Measurements from ENCODE around the gene CENPH.
"Not testable (repeated sequence)": the region's sequence is repeated elsewhere in the genome, so short reads cannot be mapped to it uniquely, and the experiment has no call there.

CENPH gene

DNA sequence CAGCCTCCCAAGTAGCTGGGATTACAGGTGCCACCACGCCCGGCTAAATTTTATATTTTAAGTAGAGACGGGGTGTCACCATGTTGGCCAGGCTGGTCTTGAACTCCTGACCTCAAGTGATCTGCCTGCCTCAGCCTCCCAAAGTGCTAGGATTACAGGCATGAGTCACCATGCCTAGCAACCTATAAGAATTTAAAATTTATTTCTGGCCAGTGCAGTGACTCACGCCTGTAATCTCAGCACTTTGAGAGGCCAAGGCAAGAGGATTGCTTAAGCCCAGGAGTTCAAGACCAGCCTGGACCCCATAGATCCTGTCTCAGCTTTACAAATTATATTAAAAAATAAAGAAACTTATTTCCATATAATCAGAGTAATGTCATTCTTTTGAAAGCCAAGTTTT, 66.6 kb downstream of the CENPH start:
- DNase-seq = not testable (repeated sequence)

DNA sequence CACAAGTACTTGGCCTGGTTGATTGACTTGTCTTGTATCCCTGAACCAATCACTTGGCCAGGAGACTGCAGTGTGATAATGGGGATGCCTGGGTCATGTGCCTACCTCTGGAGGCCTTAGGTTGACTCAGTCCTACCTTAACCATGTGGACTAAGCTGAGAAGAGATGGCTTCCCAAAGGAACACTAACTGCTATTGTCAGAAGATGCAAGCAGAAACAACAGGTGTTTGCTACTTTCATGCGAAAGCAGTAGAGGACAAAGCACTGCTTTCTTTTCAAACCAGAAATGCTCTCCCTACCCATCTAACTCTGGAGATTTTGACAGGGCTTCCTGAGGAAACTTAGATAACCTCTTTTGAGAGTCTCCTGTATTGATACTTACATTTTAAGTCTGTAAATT, 68.2 kb downstream of the CENPH start:
- no peak for DNase-seq

Data from AML-193 (cell line).